Pons (tissue), 1 donor: ENCODE measurements around the gene SLC20A1.
"Not testable (repeated sequence)": the region's sequence is repeated elsewhere in the genome, so short reads cannot be mapped to it uniquely, and the experiment has no call there.

Experiments used
- DNase-seq: peaks from one replicate; pipeline ENCODE4 v3.0.0-alpha.2; 2016; ENCODE audit warnings: low spot score

SLC20A1 gene

DNA sequence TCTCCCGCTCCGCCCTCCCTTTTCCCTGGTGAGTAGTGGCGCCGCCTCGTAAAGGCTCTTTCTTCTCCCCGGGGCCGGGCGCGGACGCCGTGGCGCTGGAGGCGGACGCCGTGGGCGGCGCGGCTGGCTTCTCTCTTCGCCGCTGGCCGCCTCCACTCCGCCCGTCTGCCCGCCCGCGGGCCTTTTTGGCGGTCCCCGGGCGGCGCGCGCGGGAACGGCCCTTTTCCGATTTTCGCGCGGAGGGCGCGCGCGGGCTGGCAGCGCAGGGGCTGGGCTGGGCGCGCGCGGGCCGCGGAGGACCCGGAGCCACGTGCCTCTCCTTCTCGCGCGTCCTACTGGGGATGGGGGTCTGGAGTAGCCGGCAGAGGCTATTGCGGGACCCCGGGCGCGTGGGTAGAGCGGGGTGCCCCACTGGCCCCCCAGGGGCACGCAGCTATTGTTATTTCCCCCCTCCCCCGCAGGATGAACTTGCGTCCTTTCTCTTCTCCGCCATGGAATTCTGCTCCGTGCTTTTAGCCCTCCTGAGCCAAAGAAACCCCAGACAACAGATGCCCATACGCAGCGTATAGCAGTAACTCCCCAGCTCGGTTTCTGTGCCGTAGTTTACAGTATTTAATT, 472 bp downstream of the SLC20A1 start:
- DNase-seq, result no peak

DNA sequence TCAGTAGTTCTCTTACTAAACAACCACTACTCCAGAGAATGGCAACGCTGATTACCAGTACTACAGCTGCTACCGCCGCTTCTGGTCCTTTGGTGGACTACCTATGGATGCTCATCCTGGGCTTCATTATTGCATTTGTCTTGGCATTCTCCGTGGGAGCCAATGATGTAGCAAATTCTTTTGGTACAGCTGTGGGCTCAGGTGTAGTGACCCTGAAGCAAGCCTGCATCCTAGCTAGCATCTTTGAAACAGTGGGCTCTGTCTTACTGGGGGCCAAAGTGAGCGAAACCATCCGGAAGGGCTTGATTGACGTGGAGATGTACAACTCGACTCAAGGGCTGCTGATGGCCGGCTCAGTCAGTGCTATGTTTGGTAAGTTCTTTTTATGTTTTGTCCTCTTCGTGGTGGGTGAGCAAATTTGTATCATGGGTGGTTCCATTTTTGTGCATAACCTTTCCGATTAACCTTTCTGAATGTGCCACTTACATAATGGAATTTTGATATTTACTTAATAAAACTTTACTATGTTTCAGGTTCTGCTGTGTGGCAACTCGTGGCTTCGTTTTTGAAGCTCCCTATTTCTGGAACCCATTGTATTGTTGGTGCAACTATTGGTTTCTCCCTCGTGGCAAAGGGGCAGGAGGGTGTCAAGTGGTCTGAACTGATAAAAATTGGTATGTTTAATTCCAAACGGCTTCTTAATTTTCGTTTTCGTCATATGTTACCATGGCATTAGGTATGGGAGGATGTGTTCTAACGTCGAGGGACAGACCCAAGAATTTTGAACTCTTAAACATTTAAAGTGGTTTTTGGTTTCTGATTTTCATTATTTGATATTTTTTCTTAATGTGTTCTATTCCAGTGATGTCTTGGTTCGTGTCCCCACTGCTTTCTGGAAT, 1.3 kb downstream of the SLC20A1 start:
- peak; percentile 34 for DNase-seq

- no peak for DNase-seq
Observed at GRCh38 chr2:112648081-112648480, 2.3 kb downstream of the SLC20A1 start.

DNA sequence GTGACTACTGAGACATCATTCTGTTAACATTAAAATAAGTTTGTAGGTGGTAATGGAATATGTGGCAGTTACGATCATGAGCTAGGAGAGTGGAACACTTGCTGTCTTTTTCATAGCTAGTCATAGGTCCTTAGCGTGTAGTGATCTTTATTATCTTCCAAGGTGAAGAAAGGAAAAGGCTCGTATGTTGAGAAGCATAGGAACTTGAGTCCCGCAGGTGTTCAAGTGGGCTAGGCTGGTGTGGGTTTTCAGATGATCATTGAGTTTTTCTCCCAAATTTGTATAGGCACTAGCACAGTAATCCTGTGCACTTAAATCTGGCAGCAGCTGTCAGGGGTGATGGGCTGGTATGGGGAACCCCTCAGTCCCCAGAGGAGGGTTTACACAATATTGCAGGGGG, 10.9 kb downstream of the SLC20A1 start:
- DNase-seq, result no peak

- DNase-seq, result no peak
Observed at GRCh38 chr2:112658301-112658700, 12.6 kb downstream of the SLC20A1 start.

DNA sequence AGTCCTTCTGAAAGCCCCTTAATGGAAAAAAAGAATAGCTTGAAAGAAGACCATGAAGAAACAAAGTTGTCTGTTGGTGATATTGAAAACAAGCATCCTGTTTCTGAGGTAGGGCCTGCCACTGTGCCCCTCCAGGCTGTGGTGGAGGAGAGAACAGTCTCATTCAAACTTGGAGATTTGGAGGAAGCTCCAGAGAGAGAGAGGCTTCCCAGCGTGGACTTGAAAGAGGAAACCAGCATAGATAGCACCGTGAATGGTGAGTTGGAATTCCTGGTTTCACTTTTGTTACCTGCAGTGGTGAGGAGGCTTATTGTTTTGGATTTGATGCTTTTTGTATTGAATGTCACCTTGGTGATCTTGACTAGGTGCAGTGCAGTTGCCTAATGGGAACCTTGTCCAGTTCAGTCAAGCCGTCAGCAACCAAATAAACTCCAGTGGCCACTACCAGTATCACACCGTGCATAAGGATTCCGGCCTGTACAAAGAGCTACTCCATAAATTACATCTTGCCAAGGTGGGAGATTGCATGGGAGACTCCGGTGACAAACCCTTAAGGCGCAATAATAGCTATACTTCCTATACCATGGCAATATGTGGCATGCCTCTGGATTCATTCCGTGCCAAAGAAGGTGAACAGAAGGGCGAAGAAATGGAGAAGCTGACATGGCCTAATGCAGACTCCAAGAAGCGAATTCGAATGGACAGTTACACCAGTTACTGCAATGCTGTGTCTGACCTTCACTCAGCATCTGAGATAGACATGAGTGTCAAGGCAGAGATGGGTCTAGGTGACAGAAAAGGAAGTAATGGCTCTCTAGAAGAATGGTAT, 13.3 kb downstream of the SLC20A1 start:
- no peak for DNase-seq

- DNase-seq, result no peak
Observed at GRCh38 chr2:112660138-112660537, 14.4 kb downstream of the SLC20A1 start.

GRCh38 chr2:112661656-112662305, 16.0 kb downstream of the SLC20A1 start:
- DNase-seq, result no peak

- no peak for DNase-seq
Observed at GRCh38 chr2:112662704-112663103, 17.0 kb downstream of the SLC20A1 start.

- DNase-seq, result no peak
Observed at GRCh38 chr2:112664689-112665088, 18.9 kb downstream of the SLC20A1 start.

- no peak for DNase-seq
Observed at GRCh38 chr2:112665113-112665780, 19.5 kb downstream of the SLC20A1 start.

GRCh38 chr2:112666761-112667122, 21.0 kb downstream of the SLC20A1 start:
- no peak for DNase-seq

DNA sequence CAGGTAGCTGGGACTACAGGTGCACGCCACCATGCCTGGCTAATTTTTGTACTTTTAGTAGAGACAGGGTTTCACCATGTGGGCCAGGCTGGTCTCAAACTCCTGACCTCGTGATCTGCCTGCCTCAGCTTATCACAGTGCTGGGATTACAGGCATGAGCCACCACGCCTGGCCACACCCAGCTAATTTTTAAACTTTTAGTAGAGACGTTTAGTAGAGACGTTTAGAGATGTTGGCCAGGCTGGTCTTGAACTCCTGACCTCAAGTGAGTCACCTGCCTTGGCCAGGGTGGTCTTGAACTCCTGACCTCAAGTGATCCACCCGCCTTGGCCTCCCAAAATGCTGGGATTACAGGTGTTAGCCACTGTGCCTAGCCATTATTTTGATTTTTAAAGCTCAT, 21.8 kb downstream of the SLC20A1 start:
- DNase-seq, result not testable (repeated sequence)

DNA sequence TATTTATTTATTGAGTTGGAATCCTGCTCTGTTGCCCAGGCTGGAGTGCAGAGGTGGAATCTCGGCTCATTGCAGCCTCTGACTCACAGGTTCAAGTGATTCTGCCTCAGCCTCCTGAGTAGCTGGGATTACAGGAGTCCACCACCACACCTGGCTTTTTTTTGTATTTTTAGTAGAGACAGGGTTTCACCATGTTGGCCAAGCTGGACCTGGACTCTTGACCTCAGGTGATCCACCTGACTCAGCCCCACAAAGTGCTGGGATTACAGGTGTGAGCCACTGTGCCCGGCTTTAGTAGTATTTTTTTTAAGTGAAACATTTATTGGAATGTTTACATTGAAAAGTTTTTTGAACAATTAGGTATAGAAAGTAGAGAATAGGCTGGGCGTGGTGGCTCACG, 23.9 kb downstream of the SLC20A1 start:
- no peak for DNase-seq

DNA sequence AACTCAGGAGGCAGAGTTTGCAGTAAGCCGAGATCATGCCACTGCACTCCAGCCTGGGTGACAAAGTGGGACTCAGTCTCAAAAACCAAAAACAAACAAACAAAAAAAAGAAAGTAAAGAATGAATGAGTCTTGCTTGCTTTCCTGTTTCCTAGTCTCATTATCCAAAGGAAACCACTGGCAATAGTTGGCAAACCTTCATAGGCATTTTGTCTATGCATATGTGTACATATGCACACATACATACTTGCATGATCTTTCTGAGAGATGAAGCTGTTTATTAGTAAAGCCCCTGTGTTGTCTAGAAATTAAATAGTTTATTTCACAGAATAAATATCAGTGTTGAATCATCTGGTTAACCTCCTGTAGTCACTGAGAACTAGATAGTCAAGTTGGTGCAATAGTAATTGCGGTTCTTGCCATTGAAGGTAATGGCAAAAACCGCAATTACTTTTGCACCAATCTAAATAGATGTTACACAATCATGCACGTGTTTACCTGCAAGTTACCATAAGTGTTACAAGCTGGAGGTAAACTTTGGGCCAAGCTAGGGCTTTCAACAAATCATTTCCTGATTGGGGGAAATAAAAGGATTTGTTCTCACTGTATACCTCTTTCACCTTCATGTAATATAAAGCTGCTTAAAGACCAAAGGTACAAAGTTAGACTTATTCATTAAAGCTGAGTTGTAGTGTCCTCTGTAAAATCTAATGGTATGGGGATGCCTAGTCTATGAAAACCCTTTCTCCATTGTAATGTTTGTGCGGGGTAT, 24.7 kb downstream of the SLC20A1 start:
- DNase-seq, result no peak

- no peak for DNase-seq
Observed at GRCh38 chr2:112671801-112672200, 26.1 kb downstream of the SLC20A1 start.

- DNase-seq, result no peak
Observed at GRCh38 chr2:112673008-112673407, 27.3 kb downstream of the SLC20A1 start.

GRCh38 chr2:112674229-112674628, 28.5 kb downstream of the SLC20A1 start:
- peak; percentile 62 for DNase-seq

GRCh38 chr2:112679484-112679883, 33.7 kb downstream of the SLC20A1 start:
- DNase-seq, result peak; percentile 60

- DNase-seq, result no peak
Observed at GRCh38 chr2:112680666-112681101, 34.9 kb downstream of the SLC20A1 start.

DNA sequence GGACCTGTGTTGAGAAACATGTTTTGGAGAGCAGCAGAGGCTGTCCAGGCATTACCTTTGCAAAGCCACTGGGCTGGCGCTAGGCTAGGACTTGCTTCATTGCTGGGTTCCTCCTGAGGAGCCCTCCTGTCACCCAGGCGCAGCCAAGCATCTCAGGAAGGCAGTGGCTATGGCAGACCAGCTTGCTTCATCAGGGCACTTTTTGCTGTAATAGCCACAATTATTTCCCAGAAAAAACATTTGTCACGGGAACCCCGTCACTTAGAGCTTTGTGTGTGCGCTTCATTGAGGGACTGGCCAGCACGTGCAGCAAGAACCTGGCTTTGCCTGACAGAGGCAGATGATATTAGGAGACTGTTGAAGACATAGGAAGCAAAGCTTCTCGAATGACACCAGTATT, 36.4 kb downstream of the SLC20A1 start:
- DNase-seq, result no peak
